Stromal cell of bone marrow (primary cell): ENCODE results near the gene SLC25A21.
"Not testable (repeated sequence)": the region's sequence is repeated elsewhere in the genome, so short reads cannot be mapped to it uniquely, and the experiment has no call there.

Source experiments
- DNase-seq: peaks from one replicate; pipeline ENCODE4 v3.0.0-alpha.2; 2012; ENCODE audit warnings: low read depth

The SLC25A21 gene

DNA sequence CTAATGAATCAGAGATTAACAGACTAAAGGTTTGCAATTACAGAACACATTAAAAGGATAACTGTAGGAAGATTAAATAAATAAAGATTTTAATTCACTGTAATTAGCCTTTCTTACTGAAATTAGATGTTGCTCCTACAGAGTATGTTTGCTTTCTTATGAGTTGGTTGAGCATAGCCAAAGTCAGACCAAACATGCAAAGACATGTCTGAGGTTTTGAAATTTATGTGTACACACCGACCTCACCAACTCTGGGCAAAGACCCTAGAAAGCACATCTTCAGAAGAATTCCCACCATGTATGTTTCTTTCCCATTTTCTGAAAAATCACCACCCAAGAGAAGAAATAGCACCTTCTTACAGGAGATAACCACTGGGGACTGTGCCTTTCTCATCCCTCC lies 351.5 kb downstream of the SLC25A21 start:
- DNase-seq, result no peak

DNA sequence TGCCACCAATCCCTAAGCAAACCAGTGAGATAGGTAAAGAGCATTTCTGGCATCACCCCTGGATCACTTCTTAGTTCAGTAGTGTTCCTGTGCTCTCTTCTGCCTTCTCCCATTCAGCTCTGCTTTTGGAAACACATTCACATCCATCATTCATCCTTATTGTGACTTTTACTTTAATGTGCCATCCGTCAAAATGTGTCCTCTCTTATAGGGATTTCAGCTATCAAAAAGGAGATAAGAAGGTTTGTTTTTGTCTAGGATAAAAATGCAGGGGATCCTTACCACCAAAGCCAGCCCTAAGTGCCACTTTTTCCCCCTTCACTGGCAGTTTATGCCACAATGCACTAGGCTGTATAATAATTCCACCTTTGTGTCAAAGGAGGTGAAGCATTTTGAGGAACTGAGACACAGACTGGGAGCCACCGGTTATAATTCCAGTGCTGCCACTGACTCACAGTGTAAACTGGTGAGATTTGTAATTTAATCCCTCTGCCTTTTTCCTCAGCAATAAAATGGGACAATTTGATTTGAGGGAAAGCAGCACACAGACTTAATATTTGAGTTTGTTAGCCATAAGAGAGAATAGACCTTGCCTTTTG lies 352.2 kb downstream of the SLC25A21 start:
- DNase-seq, result no peak

DNA sequence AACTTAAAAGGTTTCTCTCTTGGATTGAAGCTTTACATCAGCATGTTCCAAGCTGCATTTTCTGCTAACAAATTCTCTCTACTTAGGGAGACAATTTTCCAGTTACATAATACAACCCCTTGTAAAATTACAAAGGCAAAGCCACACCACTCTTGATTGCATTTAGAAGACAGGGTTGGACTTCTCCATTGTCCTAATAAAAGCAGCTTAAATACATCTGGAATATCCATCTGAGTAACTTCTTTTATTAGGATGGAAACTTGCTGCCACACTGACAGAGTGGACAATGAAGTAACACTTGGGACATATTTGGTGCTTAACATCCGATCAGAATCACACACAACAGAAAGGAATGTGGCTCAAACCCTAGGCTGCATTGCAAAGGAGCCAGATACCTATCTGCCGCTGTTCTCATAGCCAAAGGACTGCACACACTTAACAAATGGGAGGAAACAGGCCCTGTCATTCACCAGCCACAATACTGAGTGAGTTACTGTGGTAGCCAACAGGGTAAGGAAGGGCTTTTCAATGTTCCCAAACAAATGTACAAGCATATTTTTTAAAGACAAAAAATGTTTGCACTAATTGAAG lies 353.5 kb downstream of the SLC25A21 start:
- peak; percentile 13 for DNase-seq

DNA sequence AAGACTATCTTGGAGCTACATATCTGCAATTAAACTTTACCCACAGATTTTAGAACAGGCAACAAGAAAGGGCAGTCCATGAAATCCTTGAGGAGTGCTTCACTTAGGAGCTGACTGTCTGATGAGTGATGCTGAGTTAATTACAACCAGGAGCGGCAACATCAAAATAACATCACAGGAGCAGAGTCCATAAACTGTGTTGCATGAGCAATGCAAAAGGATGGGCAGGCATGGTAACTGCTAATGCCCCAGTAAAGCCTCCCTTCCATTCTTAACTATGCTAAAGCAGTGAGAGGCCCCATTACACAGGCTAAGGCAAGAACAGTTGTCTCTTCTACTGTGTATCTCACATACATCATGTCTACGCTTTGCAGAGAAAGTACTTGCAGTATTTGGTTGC lies 354.2 kb downstream of the SLC25A21 start:
- no peak for DNase-seq

DNA sequence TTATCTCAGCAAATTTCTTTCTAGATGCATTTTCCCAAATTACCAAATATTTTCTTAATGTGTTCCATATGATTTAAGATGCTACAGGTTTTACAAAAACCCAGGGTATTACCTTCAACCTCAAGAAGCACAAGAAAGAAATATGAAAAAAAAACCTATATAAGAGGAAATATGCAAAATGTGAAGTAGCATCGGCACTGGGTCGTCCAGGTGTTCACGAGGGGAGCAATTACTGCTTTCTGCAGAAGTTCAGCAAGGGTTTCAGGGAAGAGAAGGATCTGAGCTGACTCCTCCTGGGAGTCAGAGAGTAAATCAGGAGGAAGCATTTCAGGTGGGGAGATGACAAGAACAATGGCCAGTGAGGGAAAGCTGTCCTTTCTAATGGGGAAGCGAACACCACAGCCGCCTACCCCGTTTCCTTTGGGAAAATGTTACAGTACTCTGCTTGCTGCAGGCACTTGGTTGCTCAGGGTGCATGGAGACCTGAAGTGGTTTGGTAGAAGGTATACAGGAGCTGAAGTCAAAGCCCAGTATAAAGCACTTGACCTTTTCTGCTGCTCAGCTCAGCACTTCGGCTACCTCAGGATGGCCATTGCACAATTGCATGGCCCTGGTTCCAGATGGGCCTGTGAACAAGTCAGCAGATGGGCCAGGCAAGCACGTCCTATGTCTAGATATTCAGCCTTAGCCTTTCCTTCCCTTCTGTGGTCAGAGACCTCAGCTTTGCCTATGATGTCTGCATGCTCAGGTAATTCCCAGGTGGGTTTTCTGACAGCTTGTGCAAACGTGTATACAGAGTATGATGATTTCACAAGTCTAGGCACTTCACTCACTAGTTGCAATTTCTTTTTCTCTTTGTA lies 355.1 kb downstream of the SLC25A21 start:
- no peak for DNase-seq

DNA sequence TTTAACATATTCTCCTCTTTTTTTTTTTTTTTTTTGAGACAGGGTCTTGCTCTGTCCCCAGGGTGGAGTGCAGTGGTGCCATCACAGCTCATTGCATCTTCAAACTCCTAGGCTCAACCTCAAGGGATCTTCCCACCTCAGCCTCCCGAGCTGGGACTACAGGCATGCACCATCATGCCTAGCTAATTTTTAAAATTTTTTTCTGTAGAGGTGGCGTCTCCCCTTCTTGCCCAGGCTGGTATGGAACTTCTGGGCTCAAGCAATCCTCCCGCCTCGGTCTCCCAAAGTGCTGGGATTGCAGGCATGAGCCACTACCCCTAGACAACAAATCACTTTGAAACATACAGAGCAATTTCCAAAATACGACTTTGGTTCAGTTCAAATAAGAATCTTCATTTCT lies 355.9 kb downstream of the SLC25A21 start:
- no peak for DNase-seq

DNA sequence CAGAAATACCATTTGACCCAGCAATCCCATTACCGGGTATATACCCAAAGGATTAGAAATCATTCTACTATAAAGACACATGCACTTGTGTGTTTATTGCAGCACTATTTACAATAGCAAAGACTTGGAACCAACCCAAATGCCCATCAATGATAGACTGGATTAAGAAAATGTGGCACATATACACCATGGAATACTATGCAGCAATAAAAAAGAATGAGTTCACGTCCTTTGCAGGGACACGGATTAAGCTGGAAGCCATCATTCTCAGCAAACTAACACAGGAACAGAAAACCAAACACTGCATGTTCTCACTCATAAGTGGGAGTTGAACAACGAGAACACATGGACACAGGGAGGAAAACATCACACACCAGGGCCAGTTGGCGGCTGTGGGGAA lies 357.6 kb downstream of the SLC25A21 start:
- DNase-seq, result not testable (repeated sequence)

DNA sequence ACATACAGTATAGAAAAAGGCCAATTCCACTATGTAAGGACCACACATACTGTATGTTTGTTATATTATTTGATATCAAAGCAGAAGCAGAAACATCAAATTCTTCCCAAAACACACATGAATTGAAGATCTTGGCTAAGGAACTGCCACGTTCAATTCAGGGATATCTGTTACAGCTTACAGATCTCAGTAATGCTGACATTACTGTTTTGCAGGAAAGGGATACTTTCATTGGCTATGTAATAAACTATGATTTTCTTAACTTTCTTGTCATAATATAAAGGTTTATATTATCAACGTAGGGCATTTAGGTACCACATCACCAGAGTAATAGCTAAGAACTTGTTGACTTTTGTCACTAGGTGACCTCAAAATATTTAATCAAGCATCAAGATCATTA lies 362.2 kb downstream of the SLC25A21 start:
- no peak for DNase-seq

DNA sequence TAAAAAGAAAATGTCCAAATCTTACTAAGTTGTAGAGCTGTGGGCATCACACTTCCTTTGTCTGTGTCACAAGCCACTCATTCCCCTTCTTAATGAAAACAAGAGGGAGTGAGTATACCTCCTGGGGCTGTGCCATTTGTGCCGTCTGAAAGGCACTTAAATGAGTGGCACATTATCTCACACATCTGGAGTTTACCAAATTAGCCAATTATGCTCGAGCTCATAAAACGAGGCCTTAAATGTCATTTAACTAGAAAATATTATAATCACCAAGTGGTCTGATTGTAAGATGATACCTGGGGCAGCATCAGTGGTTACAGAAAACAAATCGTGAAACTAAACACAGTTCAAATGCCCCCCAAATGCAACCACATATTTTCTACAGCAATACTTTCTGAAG lies 364.7 kb downstream of the SLC25A21 start:
- DNase-seq, result no peak

DNA sequence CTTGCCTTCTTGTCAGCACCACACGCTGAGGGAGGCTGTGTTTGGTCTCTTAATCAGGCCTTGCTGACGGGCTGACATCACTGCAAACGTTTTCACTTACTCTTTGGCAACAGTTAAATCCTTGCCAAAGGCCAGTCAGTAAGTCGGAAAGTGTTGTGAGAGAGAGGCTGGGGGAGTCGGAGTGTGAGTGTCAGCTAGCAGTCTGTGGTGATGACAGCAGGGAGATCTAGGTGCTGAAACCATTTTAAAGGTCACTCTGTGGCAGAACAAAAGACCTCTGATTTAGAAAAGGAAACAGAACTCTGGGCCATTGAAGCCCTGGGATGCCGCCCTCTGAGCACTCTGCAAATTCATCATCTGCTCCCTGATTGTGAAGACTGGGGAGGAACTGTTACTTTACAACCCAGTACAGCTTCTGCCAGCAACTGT lies 367.3 kb downstream of the SLC25A21 start:
- no peak for DNase-seq

DNA sequence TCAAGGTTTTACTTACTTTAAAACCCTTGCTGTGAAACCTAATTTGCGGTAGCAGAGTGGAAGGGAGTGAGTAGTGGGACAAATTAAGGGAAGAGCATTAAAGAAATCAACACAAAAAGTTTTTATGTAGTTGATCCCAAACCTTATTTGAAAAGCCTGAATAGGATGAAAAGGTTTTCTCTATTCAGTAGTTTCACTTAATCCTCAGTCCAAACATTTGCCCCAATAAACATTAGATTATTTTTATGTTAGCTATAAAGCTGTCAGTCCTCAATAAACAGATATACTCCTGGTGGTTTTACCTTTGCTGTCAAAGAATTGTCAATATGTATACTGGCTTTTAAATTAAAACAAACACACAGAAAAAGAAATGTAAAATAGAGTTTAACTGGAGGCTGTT lies 374.8 kb downstream of the SLC25A21 start:
- no peak for DNase-seq

DNA sequence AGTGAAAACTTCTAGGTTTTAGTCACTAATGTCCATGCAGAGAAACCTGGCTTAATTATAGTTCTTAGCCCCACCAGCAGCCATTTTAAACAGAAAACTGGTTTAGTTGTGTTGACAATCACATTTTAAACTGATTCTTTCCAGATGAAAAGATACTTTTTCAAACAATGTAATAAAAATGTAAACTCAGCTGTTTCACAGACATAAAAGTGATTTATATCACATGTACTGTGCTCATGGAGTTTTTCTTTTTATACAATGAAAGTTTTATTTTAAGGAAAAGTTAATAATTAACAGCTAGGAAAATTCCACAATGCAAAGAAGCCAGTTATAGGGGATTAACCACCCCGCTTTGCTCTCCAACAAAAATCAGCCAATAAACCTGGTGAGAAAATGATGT lies 381.0 kb downstream of the SLC25A21 start:
- DNase-seq, result no peak

DNA sequence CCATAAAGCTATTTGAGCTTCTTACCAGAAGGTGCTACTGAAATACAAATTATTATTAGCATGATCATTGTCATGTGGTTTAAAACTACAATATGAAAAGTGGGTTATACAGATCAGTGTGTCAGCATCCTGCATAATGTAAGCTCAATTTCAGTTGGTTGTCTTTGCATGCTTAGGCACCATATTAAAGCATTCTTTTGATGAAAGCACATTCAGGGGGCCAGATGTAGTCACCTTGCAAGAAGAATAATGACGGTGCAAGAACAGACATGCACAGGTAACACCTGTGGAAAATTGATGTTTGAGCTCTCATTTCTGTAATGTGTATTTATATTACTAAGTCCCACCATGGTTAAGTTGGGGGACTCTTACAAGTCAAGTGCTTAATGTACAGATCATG lies 386.9 kb downstream of the SLC25A21 start:
- DNase-seq, result no peak

DNA sequence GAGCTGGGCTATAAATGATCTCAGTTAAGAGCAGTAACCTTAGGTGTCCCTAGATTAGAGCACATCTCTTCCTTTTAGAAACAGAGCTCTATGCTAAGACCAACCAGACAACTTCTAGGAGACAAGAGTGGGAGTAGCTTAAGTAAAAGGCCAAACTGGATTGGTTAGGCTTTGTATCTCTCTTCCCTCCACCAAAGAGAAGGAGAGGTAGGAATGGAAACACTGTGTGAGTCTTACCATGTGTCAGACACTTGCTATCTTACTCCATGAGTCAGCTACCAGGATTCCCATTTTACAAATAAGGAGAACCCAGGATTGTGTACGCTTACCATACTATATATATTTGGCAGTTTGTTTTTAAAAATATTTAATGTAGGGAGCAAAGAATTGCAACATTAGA lies 387.9 kb downstream of the SLC25A21 start:
- DNase-seq, result no peak

DNA sequence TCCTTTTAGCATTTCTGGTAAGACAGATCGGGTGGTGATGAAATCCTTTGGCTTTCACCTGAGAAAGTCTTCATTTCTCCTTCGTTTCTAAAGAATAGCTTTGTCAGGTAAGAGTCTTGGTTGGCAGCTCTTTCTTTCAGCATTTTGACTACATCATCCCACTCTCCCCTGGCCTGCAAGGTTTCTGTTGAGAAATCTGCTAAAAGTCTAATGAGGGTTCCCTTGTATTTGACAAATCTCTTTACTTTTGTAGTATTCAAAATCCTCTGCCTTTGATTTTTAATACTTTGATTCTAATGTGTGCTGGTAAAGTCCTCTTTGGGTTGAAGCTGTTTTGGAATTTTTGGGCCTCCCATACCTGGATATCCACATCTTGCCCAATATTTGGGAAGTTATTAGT lies 390.5 kb downstream of the SLC25A21 start:
- no peak for DNase-seq

DNA sequence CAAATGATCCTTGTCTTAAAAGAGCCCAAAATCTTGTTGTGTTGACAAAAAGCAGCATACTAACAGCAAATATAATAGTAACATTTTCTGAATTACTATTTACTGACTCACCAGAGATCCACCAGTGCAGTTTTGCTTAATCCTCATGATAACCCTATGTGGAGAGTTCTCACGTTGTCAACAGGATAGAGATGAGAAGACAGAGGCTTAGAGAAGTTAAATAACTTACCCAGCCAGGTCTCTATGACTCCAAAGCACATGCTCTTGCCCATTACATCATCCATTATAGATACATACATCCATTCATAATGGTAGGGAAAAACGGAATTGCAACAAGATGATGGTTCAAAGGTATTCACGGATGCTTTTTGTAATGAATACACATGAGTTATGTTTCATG lies 398.8 kb downstream of the SLC25A21 start:
- DNase-seq, result no peak

DNA sequence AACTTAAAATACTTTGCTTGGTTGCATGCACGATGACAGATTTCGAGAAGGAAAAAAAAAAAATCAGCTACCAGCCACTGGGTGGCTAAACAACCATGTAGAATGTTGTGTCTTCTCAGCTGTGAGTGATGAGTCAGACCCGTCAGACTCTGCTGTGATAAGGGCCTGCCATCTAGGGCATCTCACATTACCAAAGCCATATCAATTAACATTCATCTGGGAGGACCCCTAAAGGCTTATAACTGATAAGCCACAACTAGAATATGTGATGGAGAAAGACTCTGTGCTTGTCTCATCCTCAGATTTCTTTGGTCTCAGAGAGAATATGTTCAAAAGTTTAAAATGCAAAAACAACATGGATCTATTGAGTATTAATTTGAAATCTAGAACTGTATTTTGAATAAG lies 399.3 kb downstream of the SLC25A21 start:
- DNase-seq, result peak; percentile 17

DNA sequence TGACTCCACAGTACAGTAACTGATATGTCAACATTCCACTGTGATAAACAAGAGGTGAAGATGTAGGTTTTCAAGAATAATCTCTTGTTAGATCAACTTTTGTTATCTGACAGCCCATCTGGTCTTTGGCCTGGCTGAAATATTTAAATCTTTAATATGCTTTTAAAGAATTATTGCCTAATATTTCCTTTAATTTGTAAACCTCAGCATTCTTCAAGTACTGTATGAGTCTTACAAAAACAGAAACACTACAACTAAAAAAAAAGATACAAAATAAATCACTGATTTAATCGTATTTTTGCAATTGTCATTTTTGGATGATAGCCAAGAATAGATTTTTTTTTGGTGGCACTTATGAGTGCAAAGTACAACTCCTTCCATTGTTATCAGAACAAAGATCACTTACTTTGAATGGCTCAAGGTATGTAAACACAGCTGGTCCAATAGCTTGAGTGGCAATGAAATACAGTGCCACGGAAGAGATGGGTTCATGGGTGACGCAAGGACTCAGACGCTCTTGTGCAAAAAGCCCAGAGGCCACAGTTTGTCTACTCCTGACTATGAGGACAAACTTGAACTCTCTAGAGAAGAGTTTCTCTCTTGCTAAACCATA lies 401.3 kb downstream of the SLC25A21 start:
- no peak for DNase-seq

DNA sequence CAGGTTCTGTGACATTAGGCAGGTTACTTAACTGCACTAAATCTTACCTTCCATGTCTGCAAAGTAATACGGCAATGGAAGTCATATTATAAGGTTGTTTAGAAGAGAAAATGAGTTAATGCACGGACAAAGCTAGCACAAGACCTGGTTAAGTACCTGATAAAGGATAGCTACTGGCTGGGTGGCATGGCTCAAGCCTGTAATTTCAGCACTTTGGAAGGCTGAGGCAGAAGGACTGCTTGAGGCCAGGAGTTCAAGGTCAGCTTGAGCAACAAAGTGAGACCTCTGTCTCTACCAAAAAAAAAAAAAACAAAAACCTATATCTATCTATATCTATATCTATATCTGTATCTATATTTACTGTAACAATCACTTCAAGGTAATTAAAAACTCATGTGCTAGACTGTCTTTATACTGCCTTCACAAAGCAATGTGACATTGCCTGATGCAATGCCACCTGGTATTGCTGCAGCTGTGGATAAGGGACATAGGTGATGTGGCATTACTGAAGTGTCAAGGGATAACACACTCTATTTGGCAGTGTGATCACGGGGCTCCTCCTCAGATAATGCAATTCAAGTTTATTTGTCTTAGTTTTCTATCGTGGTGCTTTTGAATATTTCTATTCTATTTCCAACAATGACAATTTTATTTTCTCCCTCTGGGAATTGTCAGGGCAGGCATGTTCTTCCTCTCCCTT lies 403.6 kb downstream of the SLC25A21 start:
- DNase-seq, result no peak

DNA sequence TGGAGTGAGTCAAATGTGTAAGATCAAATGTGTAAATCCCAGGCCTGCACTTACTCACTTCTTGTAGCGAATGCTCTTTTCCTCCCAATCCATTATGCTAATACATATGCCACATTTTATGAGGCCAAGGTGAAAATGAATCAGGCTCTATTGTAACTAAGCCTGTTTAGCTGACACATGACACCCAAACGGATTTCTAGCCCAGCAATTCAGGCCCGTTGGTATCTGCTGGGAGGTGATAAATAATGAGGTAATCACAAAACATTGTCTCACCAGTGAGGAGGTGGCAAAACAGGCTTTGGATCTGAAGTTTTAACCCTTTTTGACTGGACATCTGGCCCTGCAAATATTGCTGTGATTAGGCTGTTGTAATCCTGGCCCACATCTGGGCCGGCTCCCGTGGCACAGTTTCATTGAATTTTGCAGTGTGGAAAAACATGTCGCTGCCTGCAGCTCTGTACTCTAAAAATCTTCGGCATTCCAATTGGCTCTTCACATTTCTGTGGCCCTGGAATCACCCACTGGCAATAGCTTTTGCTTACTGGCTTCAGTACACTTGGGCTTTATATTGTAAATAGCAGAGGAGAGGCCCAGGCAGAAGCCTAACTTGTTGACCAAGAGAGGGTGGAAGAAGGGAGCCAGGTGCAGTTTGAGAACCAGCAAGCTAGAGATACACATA lies 404.7 kb downstream of the SLC25A21 start:
- no peak for DNase-seq

DNA sequence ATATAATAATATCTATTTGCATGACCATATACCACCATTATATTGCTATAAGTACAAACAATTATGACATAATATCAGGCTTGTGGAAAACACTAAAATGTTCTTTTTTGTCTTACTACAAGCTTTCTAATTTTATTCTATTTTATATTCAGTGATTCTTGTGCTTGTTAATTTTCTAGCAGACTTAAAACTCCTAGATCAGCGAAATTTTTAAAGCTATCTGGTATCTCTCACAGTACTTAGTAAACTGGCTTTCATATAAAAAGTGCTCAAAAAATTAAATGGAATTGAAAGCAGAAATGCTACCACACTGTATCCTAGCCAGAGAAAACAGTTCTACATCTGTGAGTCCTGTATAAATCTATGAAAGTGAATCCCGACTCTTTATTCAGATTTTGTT lies 405.4 kb downstream of the SLC25A21 start:
- no peak for DNase-seq
